ENCODE data around the gene MBNL1.

DNA sequence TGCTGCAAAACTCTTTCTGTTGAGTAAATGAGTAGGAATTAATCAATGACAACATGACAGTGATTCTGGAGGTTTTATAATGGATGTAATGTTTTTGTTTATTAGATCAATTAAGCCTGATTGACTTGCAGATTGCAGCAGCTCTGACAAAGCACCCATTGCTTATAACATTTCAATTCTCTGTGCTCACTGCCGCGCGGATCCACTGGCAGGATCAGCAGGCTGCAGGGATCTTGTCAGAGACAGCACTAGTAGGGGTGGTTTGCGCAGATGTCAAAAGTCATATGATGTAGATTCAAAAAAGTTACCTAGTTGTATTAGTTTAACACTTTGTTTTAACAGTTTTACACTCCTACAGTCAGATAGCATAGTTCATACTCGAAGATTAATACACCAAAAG lies 93.4 kb downstream of the MBNL1 start:
- TF ChIP-seq CTCF (IDR thresholded peaks at IDR 0.05) (no peak), POLR2A (IDR thresholded peaks at IDR 0.05) (no peak)

Measured in breast epithelium (tissue), 3 donors.